Measurements from ENCODE around the gene LGALS3.

The LGALS3 gene

GRCh38 chr14:55103005-55103640, 25.9 kb upstream of the LGALS3 start:
- no peak overlapping the region for H3K4me3 ChIP-seq (ENCODE audit: low read depth, low read length)
- no peak for TF ChIP-seq CTCF (IDR thresholded peaks at IDR 0.05; ENCODE audit: borderline replicate concordance, insufficient read depth, low read depth, low read length)

- H3K4me3 ChIP-seq (ENCODE audit: low read depth, low read length): no peak overlapping the region
- no peak for TF ChIP-seq CTCF (IDR thresholded peaks at IDR 0.05; ENCODE audit: borderline replicate concordance, insufficient read depth, low read depth, low read length)
These were observed 24.8 kb upstream of the LGALS3 start for GRCh38 chr14:55103971-55104954.

- no peak overlapping the region for H3K4me3 ChIP-seq (ENCODE audit: low read depth, low read length)
- TF ChIP-seq CTCF (IDR thresholded peaks at IDR 0.05; ENCODE audit: borderline replicate concordance, insufficient read depth, low read depth, low read length): no peak
These were observed 23.1 kb upstream of the LGALS3 start for GRCh38 chr14:55105991-55106390.

- TF ChIP-seq CTCF (IDR thresholded peaks at IDR 0.05; ENCODE audit: borderline replicate concordance, insufficient read depth, low read depth, low read length): no peak
- no peak overlapping the region for H3K4me3 ChIP-seq (ENCODE audit: low read depth, low read length)
These were observed 21.1 kb upstream of the LGALS3 start for GRCh38 chr14:55107766-55108554.

GRCh38 chr14:55109836-55110235, 19.2 kb upstream of the LGALS3 start:
- no peak for TF ChIP-seq CTCF (IDR thresholded peaks at IDR 0.05; ENCODE audit: borderline replicate concordance, insufficient read depth, low read depth, low read length)
- H3K4me3 ChIP-seq (ENCODE audit: low read depth, low read length): no peak overlapping the region

GRCh38 chr14:55111122-55111708, 17.8 kb upstream of the LGALS3 start:
- TF ChIP-seq CTCF (IDR thresholded peaks at IDR 0.05; ENCODE audit: borderline replicate concordance, insufficient read depth, low read depth, low read length): no peak
- no peak overlapping the region for H3K4me3 ChIP-seq (ENCODE audit: low read depth, low read length)

All from GM12875 (cell line).